Mesendoderm (in vitro differentiated cells): ENCODE measurements around the gene LYZL2.
"Not testable (repeated sequence)": the region's sequence is repeated elsewhere in the genome, so short reads cannot be mapped to it uniquely, and the experiment has no call there.

Experiments used
- DNase-seq: peaks from one replicate; pipeline ENCODE4 v3.0.0; 2013
- H2AK5ac ChIP-seq: 2 replicates; pipeline ENCODE4 v1.6.1; 2013; ENCODE audit warnings: low read length, inconsistent platforms
- H2BK120ac ChIP-seq: 2 replicates; pipeline ENCODE4 v1.6.1; 2013; ENCODE audit warnings: low read depth, mild to moderate bottlenecking, low read length, moderate library complexity, mixed read lengths
- H2BK15ac ChIP-seq: replicated peaks from 2 replicates; pipeline ENCODE4 v1.6.1; 2013; ENCODE audit warnings: low read depth, mild to moderate bottlenecking, moderate library complexity
- H2BK5ac ChIP-seq: 2 replicates; pipeline ENCODE4 v1.6.1; 2013; ENCODE audit warnings: low read length, inconsistent platforms
- H3K18ac ChIP-seq: 2 replicates; pipeline ENCODE4 v1.6.1; 2013; ENCODE audit warnings: mild to moderate bottlenecking, low read length, mixed read lengths
- H3K23ac ChIP-seq: one replicate; pipeline ENCODE4 v1.6.1; 2013; ENCODE audit warnings: low read length
- H3K27ac ChIP-seq: 2 replicates; pipeline ENCODE4 v1.5.1; 2013; ENCODE audit warnings: low read depth, mild to moderate bottlenecking, inconsistent platforms, low read length, moderate library complexity
- H3K27me3 ChIP-seq: 2 replicates; pipeline ENCODE4 v1.6.1; 2013; ENCODE audit warnings: low read length, control low read depth, mild to moderate bottlenecking, inconsistent platforms; ENCODE audit not compliant: insufficient read depth, poor library complexity
- H3K36me3 ChIP-seq: 2 replicates; pipeline ENCODE4 v1.6.1; 2013; ENCODE audit warnings: low read length, inconsistent platforms; ENCODE audit not compliant: control insufficient read depth, insufficient read depth
- H3K4ac ChIP-seq: one replicate; pipeline ENCODE4 v1.6.1; 2013; ENCODE audit warnings: low read depth, mild to moderate bottlenecking, low read length, moderate library complexity
- H3K4me1 ChIP-seq: 2 replicates; pipeline ENCODE4 v1.6.1; 2013; ENCODE audit warnings: low read depth, low read length, inconsistent platforms; ENCODE audit not compliant: control insufficient read depth
- H3K4me2 ChIP-seq: 2 replicates; pipeline ENCODE4 v1.6.1; 2013; ENCODE audit warnings: low read length
- H3K4me3 ChIP-seq: 2 replicates; pipeline ENCODE4 v1.5.1; 2013; ENCODE audit warnings: mild to moderate bottlenecking, low read length
- H3K56ac ChIP-seq: one replicate; pipeline ENCODE4 v1.6.1; 2013; ENCODE audit warnings: low read length
- H3K79me1 ChIP-seq: 2 replicates; pipeline ENCODE4 v1.6.1; 2013; ENCODE audit warnings: low read length, inconsistent platforms
- H3K79me2 ChIP-seq: 2 replicates; pipeline ENCODE4 v1.6.1; 2013; ENCODE audit warnings: mild to moderate bottlenecking, low read length; ENCODE audit not compliant: control insufficient read depth, insufficient read depth
- H3K9ac ChIP-seq: 2 replicates; pipeline ENCODE4 v1.6.1; 2013; ENCODE audit warnings: low read length, inconsistent platforms
- H4K5ac ChIP-seq: one replicate; pipeline ENCODE4 v1.6.1; 2013; ENCODE audit warnings: low read length
- H4K8ac ChIP-seq: one replicate; pipeline ENCODE4 v1.6.1; 2013; ENCODE audit warnings: low read depth, mild to moderate bottlenecking, control low read depth, low read length, moderate library complexity
- WGBS: extraction: QIAGEN DNeasy Blood & Tissue Kit; methylation state at CpG from one replicate; pipeline ENCODE4 v1.1.7; 2013; ENCODE audit warnings: low lambda C conversion rate, missing lambda C conversion rate; ENCODE audit not compliant: insufficient coverage; ENCODE audit errors: extremely low coverage; 5-methylcytosine and 5-hydroxymethylcytosine counted together

The LYZL2 gene

GRCh38 chr10:30645340-30645827, 15.8 kb upstream of the LYZL2 start:
- Histone ChIP-seq H3K56ac (peak overlapping the region; percentile 70), H2AK5ac (no peak overlapping the region), H3K36me3 (no peaks in the 10 kb centered on the region), H2BK120ac (no peak overlapping the region), H3K4me3 (no peak overlapping the region), H3K79me1 (no peaks in the 10 kb centered on the region), H3K4me2 (no peak overlapping the region), H3K4me1 (no peaks in the 10 kb centered on the region), H3K27me3 (no peaks in the 10 kb centered on the region), H2BK5ac (no peak overlapping the region), H3K79me2 (no peaks in the 10 kb centered on the region), H3K23ac (no peak overlapping the region), H3K18ac (no peak overlapping the region), H4K8ac (no peak overlapping the region), H3K27ac (no peak overlapping the region), H2BK15ac (no peak overlapping the region), H3K9ac (no peak overlapping the region), H4K5ac (no peak overlapping the region), H3K4ac (no peak overlapping the region)
- no CpG with 5 or more reads among the region's 15 CpGs for WGBS
- peak; percentile 53 for DNase-seq

GRCh38 chr10:30644408-30644861, 14.9 kb upstream of the LYZL2 start:
- not testable (repeated sequence) for DNase-seq, H3K4me2 ChIP-seq, H4K8ac ChIP-seq, H3K4ac ChIP-seq, H3K27me3 ChIP-seq, H3K9ac ChIP-seq, H4K5ac ChIP-seq, H2BK5ac ChIP-seq, H3K79me2 ChIP-seq, H3K36me3 ChIP-seq, H2AK5ac ChIP-seq, H3K27ac ChIP-seq, H2BK15ac ChIP-seq, H3K79me1 ChIP-seq, H3K18ac ChIP-seq, H3K56ac ChIP-seq, H3K23ac ChIP-seq, H3K4me1 ChIP-seq, H2BK120ac ChIP-seq, H3K4me3 ChIP-seq
- WGBS = no CpG with 5 or more reads among the region's 5 CpGs

- H3K27ac ChIP-seq, H3K79me2 ChIP-seq, H2BK15ac ChIP-seq, H3K27me3 ChIP-seq, H3K23ac ChIP-seq, H4K8ac ChIP-seq, H2BK120ac ChIP-seq, H3K18ac ChIP-seq, H3K4ac ChIP-seq, H2BK5ac ChIP-seq, H3K9ac ChIP-seq, H3K4me2 ChIP-seq, H3K4me3 ChIP-seq, H3K4me1 ChIP-seq, DNase-seq, H3K56ac ChIP-seq, H2AK5ac ChIP-seq, H4K5ac ChIP-seq, H3K36me3 ChIP-seq, H3K79me1 ChIP-seq: not testable (repeated sequence)
- WGBS = no CpG with 5 or more reads among the region's 12 CpGs
Observed at GRCh38 chr10:30643557-30644199, 14.1 kb upstream of the LYZL2 start.

- not testable (repeated sequence) for H3K27ac ChIP-seq, H3K27me3 ChIP-seq, H3K79me2 ChIP-seq, H3K4me2 ChIP-seq, H2BK120ac ChIP-seq, H2AK5ac ChIP-seq, H3K23ac ChIP-seq, H3K9ac ChIP-seq, H2BK5ac ChIP-seq, H2BK15ac ChIP-seq, H3K4me1 ChIP-seq, H3K79me1 ChIP-seq, H3K36me3 ChIP-seq, H3K4ac ChIP-seq, H4K8ac ChIP-seq, H3K56ac ChIP-seq, DNase-seq, H3K4me3 ChIP-seq, H3K18ac ChIP-seq, H4K5ac ChIP-seq
- WGBS = no CpG with 5 or more reads among the region's 13 CpGs
Observed at GRCh38 chr10:30642856-30643255, 13.3 kb upstream of the LYZL2 start.

- H3K4me1 ChIP-seq = no peaks in the 10 kb centered on the region
- no peak overlapping the region for H2BK15ac ChIP-seq
- H3K4ac ChIP-seq = no peak overlapping the region
- H3K27ac ChIP-seq = no peak overlapping the region
- H3K4me2 ChIP-seq = no peak overlapping the region
- H3K27me3 ChIP-seq = no peaks in the 10 kb centered on the region
- H4K8ac ChIP-seq = no peak overlapping the region
- H3K18ac ChIP-seq = no peak overlapping the region
- no peaks in the 10 kb centered on the region for H3K36me3 ChIP-seq
- H3K56ac ChIP-seq = no peak overlapping the region
- no peaks in the 10 kb centered on the region for H3K79me1 ChIP-seq
- H3K23ac ChIP-seq = no peak overlapping the region
- H3K79me2 ChIP-seq = no peaks in the 10 kb centered on the region
- WGBS = no CpG with 5 or more reads among the region's 6 CpGs
- no peak overlapping the region for H2BK120ac ChIP-seq
- DNase-seq = peak; percentile 60
- H2AK5ac ChIP-seq = no peak overlapping the region
- no peak overlapping the region for H3K4me3 ChIP-seq
- no peak overlapping the region for H3K9ac ChIP-seq
- no peak overlapping the region for H4K5ac ChIP-seq
- H2BK5ac ChIP-seq = no peak overlapping the region
Observed at GRCh38 chr10:30639946-30640786, 10.6 kb upstream of the LYZL2 start.
